HCT116 (cell line): Measurements from ENCODE around the gene ZNF655.

Experiments
- CTCF ChIP-seq, 3 experiments: fragments of 200-600 bp in 1 of 3; sonication (generic) in 1 of 3; IDR thresholded peaks in 2 of 3; conservative IDR thresholded peaks in 1 of 3; 2 replicates each; pipeline ENCODE4 v1.5.1; 2012 to 2017; ENCODE audit warnings: low read depth in 2 of 3, low read length in 2 of 3, antibody characterized with exemption in 1 of 3, borderline replicate concordance in 1 of 3, control low read depth in 1 of 3, mild to moderate bottlenecking in 1 of 3, mixed read lengths in 1 of 3, mixed run types in 1 of 3, moderate library complexity in 1 of 3; ENCODE audit not compliant: insufficient read depth in 1 of 3
- EZH2 ChIP-seq: fragments of 200-600 bp; sonication (generic); IDR thresholded peaks from 2 replicates; pipeline ENCODE4 v1.6.1; 2017; ENCODE audit warnings: antibody characterized with exemption, mixed run types
- POLR2A ChIP-seq: IDR thresholded peaks from 2 replicates; pipeline ENCODE4 v1.7.0; 2011; ENCODE audit warnings: borderline replicate concordance; ENCODE audit not compliant: insufficient read depth, insufficient read length; ENCODE audit errors: extremely low read depth
- POLR2AphosphoS5 ChIP-seq: IDR thresholded peaks from 2 replicates; pipeline ENCODE4 v1.6.1; 2011; ENCODE audit warnings: mild to moderate bottlenecking, low read depth, low read length, moderate library complexity

- TF ChIP-seq CTCF (IDR thresholded peaks at IDR 0.05 in 2 of 3, conservative IDR thresholded peaks at IDR 0.05 in 1 of 3; ENCODE audit: borderline replicate concordance in 1 of 3, insufficient read depth in 1 of 3, low read depth in 2 of 3, low read length in 2 of 3), result peak; percentile 43 to 53 (median 51)
- TF ChIP-seq POLR2A, result peak; percentile 77
- no peak for TF ChIP-seq EZH2
- TF ChIP-seq POLR2AphosphoS5, result peak; percentile 93
Observed at GRCh38 chr7:99616359-99617191, 58.1 kb downstream of the ZNF655 start, which contains the start of gene ZSCAN25.
